Measurements from ENCODE around the gene CNOT9. TPM values are rescaled to one million over a fixed set of nuclear protein-coding genes. Genes with fewer than 3 reads are reported as not detected.

CNOT9 gene
- total RNA-seq, 1 experiment from 2014 or later: 65.7 TPM

- TF ChIP-seq ZBTB33 (IDR thresholded peaks at IDR 0.05; ENCODE audit: extremely low read depth, insufficient replicate concordance, low read length) (no peak), SIN3A (IDR thresholded peaks at IDR 0.05; ENCODE audit: low read depth) (no peak), MAX (IDR thresholded peaks at IDR 0.05) (no peak)
These were observed 74.1 kb downstream of the CNOT9 start (continued) for GRCh38 chr2:218642786-218643185.

GRCh38 chr2:218643751-218644310 is 75.2 kb downstream of the CNOT9 start:
- ChIA-PET POLR2A (no interaction called here), CTCF (no interaction called here), RAD21 (ENCODE audit: low non-redundant PET in 1 of 2, low total read pairs in 2 of 2, uncharacterized antibody in 2 of 2, unreplicated experiment in 2 of 2) (no interaction called here)
- no peaks in the 10 kb centered on the region for H3K9me2 ChIP-seq (ENCODE audit: insufficient read depth)
- H3K4me2 ChIP-seq (ENCODE audit: low read length): no peak overlapping the region
- H3K27ac ChIP-seq (ENCODE audit: low read depth, low read length): no peak overlapping the region
- H3K9ac ChIP-seq (ENCODE audit: low read length): no peak overlapping the region
- no peaks in the 10 kb centered on the region for H3K27me3 ChIP-seq (ENCODE audit: insufficient read depth, low read length)
- TF ChIP-seq JUND (IDR thresholded peaks at IDR 0.05) (no peak), TCF7L2 (IDR thresholded peaks at IDR 0.05; ENCODE audit: borderline replicate concordance, extremely low read depth, insufficient read depth, insufficient read length) (no peak), FOSL1 (IDR thresholded peaks at IDR 0.05; ENCODE audit: low read depth) (no peak), ATF3 (IDR thresholded peaks at IDR 0.05) (no peak), EZH2 (IDR thresholded peaks at IDR 0.05) (no peak), POLR2AphosphoS5 (IDR thresholded peaks at IDR 0.05; ENCODE audit: low read depth, low read length) (no peak), CEBPB (IDR thresholded peaks at IDR 0.05; ENCODE audit: low read depth) (no peak), MAX (IDR thresholded peaks at IDR 0.05) (no peak), SRF (IDR thresholded peaks at IDR 0.05; ENCODE audit: low read depth) (no peak), EZH2phosphoT487 (IDR thresholded peaks at IDR 0.05; ENCODE audit: borderline replicate concordance) (no peak), CTCF (IDR thresholded peaks at IDR 0.05 in 2 of 3, conservative IDR thresholded peaks at IDR 0.05 in 1 of 3; ENCODE audit: borderline replicate concordance in 1 of 3, insufficient read depth in 1 of 3, low read depth in 2 of 3, low read length in 2 of 3) (no peak), RAD21 (IDR thresholded peaks at IDR 0.05; ENCODE audit: low read depth) (no peak), CBX3 (IDR thresholded peaks at IDR 0.05; ENCODE audit: low read depth) (no peak), ZBTB33 (IDR thresholded peaks at IDR 0.05; ENCODE audit: extremely low read depth, insufficient replicate concordance, low read length) (no peak), SP1 (IDR thresholded peaks at IDR 0.05; ENCODE audit: low read depth) (no peak)
- intact Hi-C loops (cut with micrococcal nuclease): no loop called here
- H3K36me3 ChIP-seq (ENCODE audit: control insufficient read depth in 1 of 2, insufficient read depth in 2 of 2, low read length in 2 of 2): peaks cover 45 to 57% of the 10 kb centered on the region in 2 experiments
- BruUV-seq (replicated peaks): no TSS peak
- DNase-seq (ENCODE audit: low read depth, low spot score) (no peak), ATAC-seq (no peak)
- H2AFZ ChIP-seq (ENCODE audit: low read depth, low read length, poor library complexity, severe bottlenecking): no peak overlapping the region
- no peaks in the 10 kb centered on the region; the same call in 1 of the 2 replicates for H4K20me1 ChIP-seq (ENCODE audit: insufficient read depth)
- no peaks in the 10 kb centered on the region for H3K9me3 ChIP-seq (ENCODE audit: control insufficient read depth in 1 of 2, insufficient read depth in 1 of 2, low read depth in 1 of 2, low read length in 2 of 2)
- H3K4me1 ChIP-seq (ENCODE audit: control insufficient read depth in 1 of 2, insufficient read depth in 2 of 2, low read length in 2 of 2): no peaks in the 10 kb centered on the region
- peaks cover 21% of the 10 kb centered on the region; the same call in 1 of the 2 replicates for H3K79me2 ChIP-seq (ENCODE audit: insufficient read depth, low read length)
- H3K4me3 ChIP-seq (replicated peaks in 1 of 2; ENCODE audit: low read depth in 1 of 2, low read length in 2 of 2): no peak overlapping the region
